22Rv1 (cell line): ENCODE data around the gene ARMCX6.
"Not testable (repeated sequence)": the region's sequence is repeated elsewhere in the genome, so short reads cannot be mapped to it uniquely, and the experiment has no call there.

Experiments used
- H3K27ac ChIP-seq: fragments of 450-650 bp; 2 replicates; pipeline ENCODE4 v1.5.1; 2017
- ZFX ChIP-seq: fragments of 450-650 bp; IDR thresholded peaks from 2 replicates; pipeline ENCODE4 v1.6.1; 2017; ENCODE audit warnings: antibody characterized with exemption, borderline replicate concordance
- TF ChIP-seq, protein P1 (sequence below): fragments of 450-650 bp; IDR thresholded peaks from 2 replicates; pipeline ENCODE4 v1.5.1; 2017; ENCODE audit warnings: mild to moderate bottlenecking

Gene ARMCX6

DNA sequence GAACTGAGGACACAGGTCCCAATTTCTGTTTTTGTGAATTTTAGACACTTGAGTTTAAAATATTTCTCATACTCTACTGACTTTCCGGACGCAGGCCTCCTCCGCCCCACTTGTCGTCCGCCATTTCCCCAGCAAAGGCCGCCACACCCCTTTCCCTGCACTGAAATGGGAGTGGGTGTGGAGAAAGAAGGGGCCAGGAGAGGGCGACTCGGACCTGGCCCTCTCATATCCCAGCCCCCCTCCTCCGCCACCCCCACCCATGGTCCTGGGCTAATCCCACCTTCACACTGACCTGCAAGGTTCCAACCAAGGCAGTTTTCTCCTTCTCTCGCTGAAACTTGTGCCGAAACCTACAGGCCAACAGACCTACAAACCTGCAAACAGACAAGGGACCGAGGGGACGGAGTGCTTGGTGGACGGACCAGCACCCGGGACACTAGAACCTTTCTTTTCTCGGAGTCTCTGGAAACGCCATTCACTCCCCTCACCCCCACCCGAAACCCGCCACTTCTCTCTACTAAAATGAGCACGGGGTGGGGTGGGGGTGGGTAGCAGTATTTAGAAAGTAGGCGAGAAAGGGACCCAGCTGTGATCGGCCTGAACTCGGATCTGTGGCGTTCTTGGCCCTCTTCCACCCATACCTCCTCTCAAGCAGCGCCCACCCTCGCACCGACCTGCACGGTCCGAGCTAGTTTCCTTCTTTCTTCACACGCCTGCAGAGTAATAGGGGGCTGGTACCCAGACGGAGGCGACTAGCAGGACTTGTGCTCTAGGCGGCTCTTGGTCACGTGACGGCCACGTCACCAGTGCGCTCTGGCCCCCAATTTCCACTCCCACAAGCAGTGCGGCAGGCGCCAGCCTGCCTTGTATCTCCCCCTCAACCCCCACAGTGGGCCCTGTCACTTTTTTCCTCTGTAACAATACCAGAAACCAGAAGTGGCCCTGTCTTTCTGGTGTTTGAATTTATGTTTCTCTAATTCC is at the start of gene ARMCX6:
Gene ARMCX6 (minus strand): TSS at position 790 of the 981 bp plus-strand sequence. CDS start 1,380 bp downstream, outside the sequence.
- H3K27ac ChIP-seq, result peak within 1 kb of the TSS; percentile 36; the same call in 1 of the 2 replicates
- TF ChIP-seq, protein P1, sequence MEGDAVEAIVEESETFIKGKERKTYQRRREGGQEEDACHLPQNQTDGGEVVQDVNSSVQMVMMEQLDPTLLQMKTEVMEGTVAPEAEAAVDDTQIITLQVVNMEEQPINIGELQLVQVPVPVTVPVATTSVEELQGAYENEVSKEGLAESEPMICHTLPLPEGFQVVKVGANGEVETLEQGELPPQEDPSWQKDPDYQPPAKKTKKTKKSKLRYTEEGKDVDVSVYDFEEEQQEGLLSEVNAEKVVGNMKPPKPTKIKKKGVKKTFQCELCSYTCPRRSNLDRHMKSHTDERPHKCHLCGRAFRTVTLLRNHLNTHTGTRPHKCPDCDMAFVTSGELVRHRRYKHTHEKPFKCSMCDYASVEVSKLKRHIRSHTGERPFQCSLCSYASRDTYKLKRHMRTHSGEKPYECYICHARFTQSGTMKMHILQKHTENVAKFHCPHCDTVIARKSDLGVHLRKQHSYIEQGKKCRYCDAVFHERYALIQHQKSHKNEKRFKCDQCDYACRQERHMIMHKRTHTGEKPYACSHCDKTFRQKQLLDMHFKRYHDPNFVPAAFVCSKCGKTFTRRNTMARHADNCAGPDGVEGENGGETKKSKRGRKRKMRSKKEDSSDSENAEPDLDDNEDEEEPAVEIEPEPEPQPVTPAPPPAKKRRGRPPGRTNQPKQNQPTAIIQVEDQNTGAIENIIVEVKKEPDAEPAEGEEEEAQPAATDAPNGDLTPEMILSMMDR, result peak; percentile 51
- no peak for TF ChIP-seq ZFX

DNA sequence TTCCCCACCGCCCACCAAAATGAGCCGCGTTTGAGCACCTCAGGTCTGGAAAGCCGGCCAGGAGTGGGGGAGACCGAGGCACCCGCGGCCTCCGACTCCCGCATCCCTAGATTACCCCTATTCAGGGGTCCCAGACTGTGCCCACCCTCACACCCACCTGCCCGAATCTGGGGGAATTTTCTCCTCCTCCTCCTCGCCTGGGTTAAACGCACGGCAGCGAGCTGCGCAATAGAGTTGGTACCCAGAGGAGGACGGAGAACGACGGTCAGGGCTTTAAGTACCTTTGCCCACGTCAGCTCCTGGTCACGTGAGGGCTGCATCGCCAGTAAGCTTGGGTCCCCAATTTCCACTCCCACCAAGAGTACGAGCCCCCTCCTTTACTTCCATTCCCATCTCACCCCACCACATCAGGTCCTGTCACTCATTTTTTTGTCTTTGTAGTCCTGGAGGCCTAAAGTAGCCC is 41.8 kb upstream of the ARMCX6 start, which contains the start of gene ARMCX2:
Gene ARMCX2 (minus strand): TSS at position 250 of the 463 bp plus-strand sequence. CDS start 2,262 bp downstream, outside the sequence.
- TF ChIP-seq ZFX, result no peak
- no peak within 1 kb of the TSS for H3K27ac ChIP-seq

DNA sequence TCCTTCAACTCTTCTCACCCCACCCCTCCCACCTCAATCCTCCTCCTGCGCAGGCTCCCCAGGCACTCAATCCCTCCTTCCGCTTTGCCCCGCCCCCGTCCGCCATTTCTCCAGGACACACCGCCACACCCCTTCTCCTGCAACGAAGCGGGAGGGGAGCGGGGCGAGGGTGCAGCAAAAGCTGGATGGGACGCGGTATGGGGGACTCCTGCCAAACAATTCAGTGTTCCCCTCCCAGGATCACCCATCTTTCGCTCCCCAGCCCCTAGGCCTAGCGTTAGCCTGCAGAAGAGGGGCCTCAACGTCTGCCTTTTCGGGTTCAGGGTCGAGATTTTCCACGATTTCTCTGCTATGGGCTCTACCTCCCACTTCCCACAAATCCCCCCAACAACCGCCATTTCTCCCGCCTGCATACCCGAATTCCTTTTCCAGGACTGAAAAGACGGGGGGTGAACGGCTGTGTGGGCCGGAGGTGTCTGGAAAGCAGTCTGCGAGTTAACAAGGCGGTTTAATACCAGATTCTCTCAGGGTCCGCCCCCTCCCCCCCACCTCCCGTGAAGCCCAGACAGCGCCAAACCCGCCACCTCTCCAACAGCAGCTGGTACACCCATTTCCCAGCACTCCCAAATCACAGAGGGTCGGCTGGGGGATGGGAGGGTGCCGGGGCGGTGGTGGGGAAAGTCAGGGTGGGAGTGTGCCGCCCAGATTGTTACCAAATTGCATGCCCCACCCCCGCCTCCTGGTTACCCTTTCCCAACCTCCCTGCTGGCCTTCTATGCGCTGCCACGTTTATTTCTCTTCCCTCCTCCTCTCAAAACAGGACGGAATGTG is 41.1 kb upstream of the ARMCX6 start:
- H3K27ac ChIP-seq, result no peak overlapping the region
- TF ChIP-seq, protein P1, result no peak

DNA sequence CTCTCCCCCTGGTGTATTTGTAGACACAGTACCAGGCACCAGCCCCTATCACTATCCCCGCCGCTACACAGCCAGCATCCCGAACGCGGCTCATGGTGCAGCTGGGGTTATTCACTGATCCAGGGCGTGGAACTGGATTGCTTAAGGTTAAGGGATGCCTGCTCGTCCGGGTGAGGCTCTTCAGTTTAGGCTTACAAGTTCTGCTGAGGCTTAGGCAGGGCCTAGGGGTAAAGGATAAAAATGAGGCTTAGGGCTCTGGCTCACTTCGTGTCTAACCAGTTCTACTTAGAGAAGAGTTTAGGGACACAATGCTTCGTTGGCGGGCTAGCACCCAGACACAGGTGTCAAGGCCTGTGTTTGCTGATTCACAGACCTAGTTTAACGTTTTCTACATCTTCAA is 39.7 kb upstream of the ARMCX6 start:
- no peak for TF ChIP-seq ZFX
- TF ChIP-seq, protein P1, result no peak
- H3K27ac ChIP-seq, result no peak overlapping the region

- no peak for TF ChIP-seq ZFX
- TF ChIP-seq, protein P1, result no peak
- no peak overlapping the region for H3K27ac ChIP-seq
These were observed 39.0 kb upstream of the ARMCX6 start for GRCh38 chrX:101656817-101657216.

DNA sequence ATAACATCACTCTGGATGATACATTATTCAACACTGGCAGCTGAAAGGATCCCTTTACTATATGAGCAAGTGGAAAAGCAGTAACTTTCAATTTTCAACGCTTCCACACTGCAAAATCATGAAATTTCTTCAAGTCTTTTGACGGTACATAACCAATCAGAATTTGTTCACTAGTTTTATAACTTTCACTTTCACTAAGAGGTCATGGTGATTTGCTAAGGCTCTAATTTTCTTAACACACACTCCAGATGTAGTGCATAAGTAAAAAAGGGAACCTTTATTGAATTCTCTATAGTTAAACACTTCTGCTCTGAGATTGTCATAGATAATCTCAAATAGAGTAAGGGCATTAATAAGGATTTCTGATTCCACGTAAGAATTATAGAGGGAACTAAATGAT is 37.7 kb upstream of the ARMCX6 start:
- no peak overlapping the region for H3K27ac ChIP-seq
- no peak for TF ChIP-seq ZFX
- TF ChIP-seq, protein P1, result no peak

- H3K27ac ChIP-seq, result not testable (repeated sequence)
These were observed 29.9 kb upstream of the ARMCX6 start for GRCh38 chrX:101647716-101648115.

DNA sequence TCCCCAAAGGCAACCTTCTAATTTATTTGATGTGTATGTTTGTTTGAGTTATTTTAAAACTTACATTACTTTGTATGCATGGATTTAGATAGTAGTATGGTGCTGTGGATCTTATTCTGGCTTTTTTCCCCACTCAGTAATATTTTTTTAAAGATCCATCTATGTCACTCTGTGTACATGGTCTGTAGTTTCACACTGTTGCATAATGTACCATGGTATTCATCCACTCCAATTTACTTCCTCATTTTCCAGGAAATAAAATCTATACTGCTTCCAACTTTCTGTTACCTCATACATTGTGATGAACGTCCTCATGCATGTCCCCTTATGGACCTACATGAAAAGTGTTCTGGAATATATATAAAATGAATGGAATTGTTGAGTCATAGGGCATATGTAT is 24.3 kb upstream of the ARMCX6 start:
- TF ChIP-seq ZFX, result no peak
- TF ChIP-seq, protein P1, result no peak
- H3K27ac ChIP-seq, result no peak overlapping the region
